ENCODE measurements around the gene TPRN.

TPRN gene

GRCh38 chr9:137171149-137171900 is 29.2 kb downstream of the TPRN start:
- no peak for DNase-seq (ENCODE audit: low read depth)

GRCh38 chr9:137170486-137171148 is 29.9 kb downstream of the TPRN start:
- no peak for DNase-seq (ENCODE audit: low read depth)

GRCh38 chr9:137169896-137170358 is 30.6 kb downstream of the TPRN start, which contains the start of gene LRRC26:
TSS of gene LRRC26 (minus strand) at chr9:137170051. CDS start at chr9:137169943, 108 bp downstream.
- DNase-seq (ENCODE audit: low read depth), result no peak

GRCh38 chr9:137168904-137169856 is 31.4 kb downstream of the TPRN start:
- DNase-seq (ENCODE audit: low read depth), result no peak

- DNase-seq (ENCODE audit: low read depth), result no peak
These were observed 32.0 kb downstream of the TPRN start for GRCh38 chr9:137168573-137168903.

- DNase-seq (ENCODE audit: low read depth), result no peak
These were observed 32.6 kb downstream of the TPRN start for GRCh38 chr9:137167747-137168572.

- no peak for DNase-seq (ENCODE audit: low read depth)
These were observed 33.2 kb downstream of the TPRN start for GRCh38 chr9:137167277-137167746.

- no peak for DNase-seq (ENCODE audit: low read depth)
These were observed 33.9 kb downstream of the TPRN start for GRCh38 chr9:137166380-137167229.

- no peak for DNase-seq (ENCODE audit: low read depth)
These were observed 35.2 kb downstream of the TPRN start for GRCh38 chr9:137165250-137165836.

- no peak for DNase-seq (ENCODE audit: low read depth)
These were observed 35.9 kb downstream of the TPRN start for GRCh38 chr9:137164370-137165249.

- no peak for DNase-seq (ENCODE audit: low read depth)
These were observed 36.7 kb downstream of the TPRN start for GRCh38 chr9:137163805-137164204.

- no peak for DNase-seq (ENCODE audit: low read depth)
These were observed 37.2 kb downstream of the TPRN start for GRCh38 chr9:137163365-137163715.

- no peak for DNase-seq (ENCODE audit: low read depth)
These were observed 37.8 kb downstream of the TPRN start for GRCh38 chr9:137162505-137163364.

GRCh38 chr9:137161558-137162486 is 38.7 kb downstream of the TPRN start:
- no peak for DNase-seq (ENCODE audit: low read depth)

- DNase-seq (ENCODE audit: low read depth), result no peak
These were observed 39.6 kb downstream of the TPRN start for GRCh38 chr9:137160716-137161557.

- DNase-seq (ENCODE audit: low read depth), result no peak
These were observed 40.5 kb downstream of the TPRN start for GRCh38 chr9:137160054-137160425.
